GM21737 (cell line): ENCODE data around the gene NUMA1.

Experiments used
- ATAC-seq: cut with Tn5 transposase; IDR thresholded peaks from one replicate; pipeline ENCODE4 v1.9.1; 2021; ENCODE audit warnings: mild to moderate bottlenecking, moderate library complexity; ENCODE audit not compliant: unreplicated experiment

The NUMA1 gene

GRCh38 chr11:72066855-72067254, 13.5 kb downstream of the NUMA1 start:
- no peak for ATAC-seq

GRCh38 chr11:72061739-72062396, 18.5 kb downstream of the NUMA1 start:
- no peak for ATAC-seq

GRCh38 chr11:72058416-72059034, 21.8 kb downstream of the NUMA1 start:
- no peak for ATAC-seq

- no peak for ATAC-seq
These were observed 31.4 kb downstream of the NUMA1 start for GRCh38 chr11:72048766-72049460.

- ATAC-seq: no peak
These were observed 34.5 kb downstream of the NUMA1 start for GRCh38 chr11:72045849-72046248.

- no peak for ATAC-seq
These were observed 38.1 kb downstream of the NUMA1 start for GRCh38 chr11:72042064-72042745.

GRCh38 chr11:72041364-72042063, 38.8 kb downstream of the NUMA1 start:
- ATAC-seq: no peak

GRCh38 chr11:72040491-72041363, 39.6 kb downstream of the NUMA1 start:
- ATAC-seq: peak; percentile 38

GRCh38 chr11:72039856-72040401, 40.4 kb downstream of the NUMA1 start:
- no peak for ATAC-seq

GRCh38 chr11:72039031-72039855, 41.1 kb downstream of the NUMA1 start:
- no peak for ATAC-seq

- ATAC-seq: no peak
These were observed 41.9 kb downstream of the NUMA1 start for GRCh38 chr11:72038491-72038890.

GRCh38 chr11:72037554-72038311, 42.6 kb downstream of the NUMA1 start:
- no peak for ATAC-seq

- ATAC-seq: no peak
These were observed 43.7 kb downstream of the NUMA1 start for GRCh38 chr11:72036687-72037086.

GRCh38 chr11:72030472-72031045, 49.8 kb downstream of the NUMA1 start:
- no peak for ATAC-seq

- no peak for ATAC-seq
These were observed 54.3 kb downstream of the NUMA1 start for GRCh38 chr11:72026090-72026489.

- ATAC-seq: no peak
These were observed 56.1 kb downstream of the NUMA1 start for GRCh38 chr11:72024069-72024754.

- no peak for ATAC-seq
These were observed 57.0 kb downstream of the NUMA1 start for GRCh38 chr11:72023335-72023734.
